DMS 273 (cell line): ENCODE results near the gene CCDC201.

Source experiments
- DNase-seq: peaks from one replicate; lab custom pipeline; 2025; ENCODE audit not compliant: unreplicated experiment; lab: John Stamatoyannopoulos, UW

The CCDC201 gene

GRCh38 chr7:45893996-45894664, 21.2 kb upstream of the CCDC201 start:
- no peak for DNase-seq

- DNase-seq, result no peak
Observed at GRCh38 chr7:45893374-45893995, 20.6 kb upstream of the CCDC201 start.

- no peak for DNase-seq
Observed at GRCh38 chr7:45892407-45893035, 19.6 kb upstream of the CCDC201 start.

GRCh38 chr7:45891462-45892402, 18.9 kb upstream of the CCDC201 start:
- no peak for DNase-seq

GRCh38 chr7:45890902-45891461, 18.1 kb upstream of the CCDC201 start:
- peak; percentile 77 for DNase-seq

DNA sequence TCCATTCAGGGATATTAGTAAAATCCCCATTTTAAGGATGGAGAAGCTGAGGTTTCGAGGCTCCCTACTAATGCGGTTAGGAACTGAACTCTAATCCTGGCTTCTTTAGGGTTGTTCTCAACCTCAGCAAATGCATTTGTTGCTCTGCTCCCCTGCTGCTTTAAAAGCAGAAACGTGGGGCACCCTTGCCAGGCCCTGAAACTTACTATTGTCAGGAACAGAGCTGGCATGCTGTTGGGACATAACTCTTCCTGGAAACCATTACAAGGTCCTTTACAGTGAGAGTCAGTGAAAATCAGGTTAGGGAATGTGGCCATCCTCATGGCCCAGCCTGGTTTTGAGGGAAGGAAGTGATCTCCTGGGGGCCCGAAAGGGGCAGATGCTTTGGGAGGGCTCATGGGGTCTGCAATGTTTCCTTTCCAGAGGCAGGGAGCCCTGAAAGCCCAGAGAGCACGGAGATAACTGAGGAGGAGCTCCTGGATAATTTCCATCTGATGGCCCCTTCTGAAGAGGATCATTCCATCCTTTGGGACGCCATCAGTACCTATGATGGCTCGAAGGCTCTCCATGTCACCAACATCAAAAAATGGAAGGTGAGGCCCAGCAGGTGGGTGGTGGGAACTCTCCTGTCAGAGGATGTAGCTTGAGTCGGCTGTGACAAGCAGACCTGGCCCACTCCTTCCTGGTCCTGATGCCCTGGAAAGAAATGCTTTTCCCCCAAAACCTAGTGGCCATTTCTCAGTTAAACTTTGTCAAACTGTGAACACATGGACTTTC, 17.4 kb upstream of the CCDC201 start:
- no peak for DNase-seq

- no peak for DNase-seq
Observed at GRCh38 chr7:45889367-45890067, 16.6 kb upstream of the CCDC201 start.

DNA sequence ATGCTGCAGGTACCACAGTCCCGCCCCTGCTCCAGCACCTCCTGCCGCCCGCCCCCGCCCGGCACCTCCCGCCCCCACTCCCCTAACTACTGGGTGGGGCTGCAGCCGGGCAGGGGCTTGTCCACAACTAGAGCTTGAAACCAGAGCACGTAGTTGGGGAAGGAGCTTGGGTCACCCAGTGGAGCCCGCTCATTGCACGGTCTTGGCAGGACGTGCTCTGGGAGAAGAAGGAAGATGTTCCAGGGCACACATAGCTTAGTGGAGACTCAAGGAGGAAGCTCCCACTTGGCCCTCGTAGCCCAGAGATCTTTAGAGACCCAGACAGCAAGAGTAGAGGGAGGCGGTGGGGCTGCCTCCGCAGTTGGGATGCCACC, 16.1 kb upstream of the CCDC201 start:
- DNase-seq, result no peak

GRCh38 chr7:45888185-45888992, 15.5 kb upstream of the CCDC201 start, which contains the start of gene IGFBP1:
Gene IGFBP1, plus strand, starts transcription at chr7:45888488. Its CDS starts 165 bp downstream, at chr7:45888653.
- peak; percentile 63 for DNase-seq

- no peak for DNase-seq
Observed at GRCh38 chr7:45886931-45887667, 14.2 kb upstream of the CCDC201 start.

- DNase-seq, result no peak
Observed at GRCh38 chr7:45885264-45885882, 12.5 kb upstream of the CCDC201 start.

- no peak for DNase-seq
Observed at GRCh38 chr7:45884136-45884535, 11.3 kb upstream of the CCDC201 start.

- no peak for DNase-seq
Observed at GRCh38 chr7:45882465-45882810, 9.6 kb upstream of the CCDC201 start.

GRCh38 chr7:45881759-45882464, 9.0 kb upstream of the CCDC201 start:
- no peak for DNase-seq

DNA sequence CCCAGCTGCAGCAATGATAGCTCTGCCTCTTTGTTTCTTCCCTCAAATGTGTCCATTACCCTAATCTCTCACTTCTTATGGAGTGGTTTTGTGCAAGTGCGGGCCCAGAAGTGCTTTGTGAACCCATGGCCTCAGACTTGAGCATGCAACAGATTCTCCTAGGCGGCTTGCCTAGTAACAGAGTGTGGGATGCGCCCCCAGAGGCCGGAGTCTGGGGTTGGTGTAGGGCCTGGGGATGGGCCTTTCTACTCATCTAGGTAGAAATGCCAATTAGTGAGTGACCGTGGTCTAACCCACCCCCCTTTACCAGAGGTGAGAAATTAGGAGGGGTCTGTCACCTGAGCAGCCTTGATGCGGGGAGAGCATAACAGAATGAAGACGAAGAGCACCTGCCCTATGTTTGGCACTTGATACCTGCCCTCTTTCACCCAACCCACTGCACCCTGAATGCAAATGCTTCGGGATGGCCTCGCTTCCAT, 8.4 kb upstream of the CCDC201 start:
- no peak for DNase-seq

DNA sequence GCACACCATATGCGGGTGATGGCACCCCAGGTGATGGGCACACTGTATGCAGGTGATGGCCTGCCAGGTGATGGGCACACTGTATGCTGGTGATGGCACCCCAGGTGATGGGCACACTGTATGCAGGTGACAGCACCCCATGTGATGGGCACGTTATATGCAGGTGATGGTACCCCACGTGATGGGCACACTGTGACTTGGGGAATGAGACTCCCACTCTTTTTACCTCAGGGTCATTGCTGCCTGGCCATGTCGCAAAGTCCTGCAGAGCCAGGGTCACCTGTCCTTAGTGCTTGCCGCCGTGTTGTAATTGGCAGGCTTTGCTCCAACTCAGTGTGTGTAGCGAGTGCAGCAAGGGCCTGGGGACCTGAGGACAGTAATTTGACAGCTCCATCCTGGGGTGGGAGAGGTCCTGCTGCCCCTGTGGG, 7.6 kb upstream of the CCDC201 start:
- DNase-seq, result no peak
